SU-DHL-6 (cell line): Measurements from ENCODE around the gene WDR18.

Source experiments
- CTCF ChIP-seq: fragments of 200-600 bp; sonication (generic); IDR thresholded peaks from one replicate; pipeline ENCODE4 v1.5.1; 2017; ENCODE audit warnings: antibody characterized with exemption, mild to moderate bottlenecking, low read length, moderate library complexity; ENCODE audit not compliant: insufficient read depth, poor library complexity, severe bottlenecking
- EZH2phosphoT487 ChIP-seq: fragments of 200-600 bp; sonication (generic), shearing (Covaris generic); conservative IDR thresholded peaks from 2 replicates; pipeline ENCODE4 v1.6.1; 2018; ENCODE audit warnings: mild to moderate bottlenecking, antibody characterized with exemption, low read length, moderate library complexity, mixed read lengths

- no peak for TF ChIP-seq CTCF
- no peak for TF ChIP-seq EZH2phosphoT487
Measured at GRCh38 chr19:936175-936546, 48.0 kb upstream of the WDR18 start.
